Dermis blood vessel endothelial cell (primary cell): ENCODE data around the gene KCNMB2. TPM values are rescaled to one million over a fixed set of nuclear protein-coding genes. Genes with fewer than 3 reads are reported as not detected.

Experiments used
- DNase-seq: peaks from one replicate; pipeline ENCODE4 v3.0.0; 2010
- total RNA-seq: library from RNA; depleted of rRNA; stranded (reverse); fragments of >200 nt; gene quantifications from 2 replicates; pipeline ENCODE4 v1.2.3, GENCODE V29; 2014

Gene KCNMB2
- total RNA-seq, 1 donor from 2014 or later, result not detected

DNA sequence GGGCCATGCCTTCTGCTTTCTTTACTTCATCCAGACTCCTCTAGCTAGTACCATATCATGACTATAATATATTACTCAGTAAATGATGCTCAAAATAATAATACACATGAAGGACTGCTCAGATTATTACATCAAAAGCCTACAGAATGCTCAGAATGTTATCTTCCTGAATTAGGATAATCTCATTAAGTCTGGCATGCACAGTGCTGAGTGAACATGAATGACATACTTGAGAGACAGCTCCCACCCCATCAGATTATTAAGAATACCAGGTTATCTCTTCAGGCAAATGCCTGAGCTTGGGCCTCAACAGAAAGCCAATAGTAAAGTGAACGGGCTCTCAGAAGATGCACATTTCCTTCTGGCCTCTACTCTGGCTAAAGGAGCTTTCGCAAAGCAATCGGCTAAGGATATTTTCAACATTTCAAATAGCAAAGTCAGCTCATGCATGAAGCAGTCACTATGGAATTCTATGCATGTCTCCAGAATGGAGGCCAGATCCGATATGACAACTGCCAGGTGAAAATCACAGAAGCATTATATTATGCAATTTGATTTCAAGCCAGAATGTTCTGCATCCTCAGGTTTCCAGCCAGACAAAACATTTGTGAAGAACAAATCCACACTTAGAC, 122.6 kb downstream of the KCNMB2 start:
- no peak for DNase-seq

- no peak for DNase-seq
Observed at GRCh38 chr3:178663201-178663934, 127.1 kb downstream of the KCNMB2 start.

- DNase-seq, result no peak
Observed at GRCh38 chr3:178665747-178666146, 129.5 kb downstream of the KCNMB2 start.

- no peak for DNase-seq
Observed at GRCh38 chr3:178669022-178669601, 132.9 kb downstream of the KCNMB2 start.

DNA sequence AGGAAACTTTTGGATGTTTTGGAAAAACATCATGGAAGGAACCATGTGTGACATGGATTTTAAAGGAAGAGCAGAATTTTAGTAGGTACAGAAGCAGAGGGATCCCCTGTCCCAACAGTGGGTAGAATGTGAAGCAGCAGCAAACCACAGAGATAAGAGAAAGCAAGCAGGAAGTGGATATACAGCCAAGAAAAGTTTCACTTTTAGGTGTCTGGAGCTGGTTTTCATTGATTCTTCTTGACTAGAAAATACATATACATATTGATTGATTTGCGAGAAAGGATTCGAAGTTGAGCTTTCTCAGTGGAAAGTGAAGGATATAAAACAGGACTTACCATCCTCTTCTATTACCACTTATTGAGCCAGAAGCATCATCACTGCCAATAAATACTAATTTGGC, 133.5 kb downstream of the KCNMB2 start:
- no peak for DNase-seq

DNA sequence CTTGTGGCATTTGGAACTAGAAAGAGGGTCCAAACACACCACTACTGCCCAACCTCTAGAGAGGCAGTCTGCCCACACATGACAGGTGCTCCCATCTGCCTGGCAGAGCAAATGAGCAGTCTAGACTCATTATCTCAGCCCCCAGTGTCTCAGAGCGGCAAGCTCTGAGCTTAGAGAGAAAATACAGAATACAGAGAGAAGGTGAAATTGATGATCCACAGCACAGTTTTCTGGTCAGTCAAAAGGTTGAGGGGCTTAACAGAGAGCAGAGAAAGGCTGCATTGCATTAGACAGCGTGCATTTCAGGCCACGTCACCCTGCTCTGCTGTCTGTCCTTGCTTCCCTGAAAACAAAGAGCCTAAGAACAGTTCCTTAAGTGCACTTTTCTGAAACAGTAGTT, 135.1 kb downstream of the KCNMB2 start:
- DNase-seq, result no peak

- DNase-seq, result no peak
Observed at GRCh38 chr3:178671791-178672190, 135.6 kb downstream of the KCNMB2 start.

- no peak for DNase-seq
Observed at GRCh38 chr3:178672275-178672674, 136.0 kb downstream of the KCNMB2 start.

DNA sequence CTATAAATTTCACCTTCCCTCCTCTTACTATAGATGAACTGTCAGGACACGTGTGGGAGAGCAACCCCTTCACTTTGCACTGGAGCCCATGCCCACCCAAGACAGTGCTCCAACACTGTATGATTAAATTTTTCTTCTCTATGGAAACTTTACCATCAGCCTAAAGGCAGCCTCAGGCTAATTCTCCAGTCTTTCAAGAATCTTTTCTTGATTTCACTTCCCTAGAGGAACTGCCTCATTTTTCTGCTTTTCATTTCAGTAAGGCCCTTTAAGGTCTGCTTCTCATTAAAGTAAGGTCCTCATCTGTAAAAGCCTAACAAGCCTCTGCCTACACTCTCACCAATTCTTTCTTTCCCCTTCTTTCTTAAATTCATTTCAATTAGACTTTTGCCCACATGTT, 137.3 kb downstream of the KCNMB2 start:
- DNase-seq, result no peak

GRCh38 chr3:178676077-178676476, 139.8 kb downstream of the KCNMB2 start:
- DNase-seq, result no peak

GRCh38 chr3:178676942-178677790, 140.9 kb downstream of the KCNMB2 start:
- no peak for DNase-seq

DNA sequence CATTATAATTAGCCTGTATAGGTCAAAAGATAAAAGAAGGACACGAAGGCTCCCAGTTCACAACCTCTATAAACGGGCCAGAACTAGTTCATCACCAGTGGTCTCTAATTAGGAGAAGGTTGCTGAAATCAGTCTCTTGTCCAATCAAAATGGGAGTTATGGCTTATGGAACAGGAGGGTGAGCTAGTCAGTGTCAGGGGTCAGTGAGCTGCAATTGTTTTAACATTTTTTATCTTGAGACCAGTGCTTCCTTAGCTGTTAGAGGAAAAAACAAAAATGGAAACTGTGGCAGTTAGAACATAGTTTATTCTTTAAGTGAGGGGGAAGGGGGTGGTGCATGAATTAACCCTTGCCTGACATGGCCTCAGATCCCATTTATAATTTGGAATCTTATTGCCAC, 141.7 kb downstream of the KCNMB2 start:
- DNase-seq, result no peak

- DNase-seq, result no peak
Observed at GRCh38 chr3:178680037-178680436, 143.8 kb downstream of the KCNMB2 start.

GRCh38 chr3:178680489-178680888, 144.3 kb downstream of the KCNMB2 start:
- DNase-seq, result no peak

- DNase-seq, result no peak
Observed at GRCh38 chr3:178684881-178685590, 148.8 kb downstream of the KCNMB2 start.

DNA sequence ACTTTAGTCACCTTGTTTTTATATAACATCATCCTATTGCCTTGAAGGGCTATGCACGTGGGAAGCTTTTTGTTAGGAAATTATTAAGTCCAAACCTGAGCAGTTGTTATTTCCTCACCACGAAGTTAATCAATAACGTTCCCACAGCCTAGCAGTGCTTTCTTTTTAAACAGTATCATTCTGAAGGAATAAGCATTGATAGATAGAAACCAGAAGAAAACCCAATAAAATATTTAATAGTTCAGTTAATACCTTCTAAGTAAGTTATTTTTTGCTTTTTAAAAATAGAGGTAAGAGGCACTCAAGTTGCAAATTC, 149.3 kb downstream of the KCNMB2 start:
- no peak for DNase-seq

- DNase-seq, result no peak
Observed at GRCh38 chr3:178686826-178687225, 150.6 kb downstream of the KCNMB2 start.

GRCh38 chr3:178690571-178690970, 154.3 kb downstream of the KCNMB2 start:
- no peak for DNase-seq

GRCh38 chr3:178699364-178699763, 163.1 kb downstream of the KCNMB2 start:
- DNase-seq, result no peak

GRCh38 chr3:178699810-178700209, 163.6 kb downstream of the KCNMB2 start:
- no peak for DNase-seq

GRCh38 chr3:178703268-178703975, 167.2 kb downstream of the KCNMB2 start:
- DNase-seq, result no peak

DNA sequence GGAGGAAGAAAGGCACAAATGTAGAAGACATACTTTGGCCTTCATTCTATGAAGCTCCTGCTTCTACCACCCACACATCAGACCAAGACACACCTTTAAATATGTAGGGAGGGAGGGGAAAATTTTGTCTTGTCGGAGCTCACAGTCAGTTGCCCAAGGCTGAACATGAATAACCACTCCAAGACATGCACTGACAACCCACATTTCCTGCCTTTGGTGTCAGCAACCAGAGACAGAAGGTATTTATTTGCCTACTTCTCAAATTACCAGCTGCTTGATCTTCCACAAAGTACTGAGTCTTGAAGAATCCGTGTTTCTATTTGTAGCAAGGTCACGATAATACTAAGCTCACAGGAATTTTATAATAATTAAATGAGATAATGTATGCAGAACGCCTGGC, 169.7 kb downstream of the KCNMB2 start:
- DNase-seq, result no peak
